Omental fat pad (tissue), 4 donors: ENCODE measurements around the gene PLCB4. TPM values are rescaled to one million over a fixed set of nuclear protein-coding genes. Genes with fewer than 3 reads are reported as not detected.

ENCODE experiments used
- ATAC-seq: fragments of 150-250 bp; one replicate; pipeline ENCODE4 v1.9.1; 2016; ENCODE audit warnings: mild to moderate bottlenecking, moderate library complexity; ENCODE audit not compliant: low FRiP score
- DNase-seq: peaks from one replicate; pipeline ENCODE4 v3.0.0-alpha.2; 2019; ENCODE audit warnings: low spot score
- CTCF ChIP-seq, 3 donors: fragments of 450-650 bp; IDR thresholded peaks; one replicate each; pipeline ENCODE4 v1.5.1; 2016 to 2017; ENCODE audit warnings: antibody characterized with exemption in 3 of 3, mild to moderate bottlenecking in 3 of 3, moderate library complexity in 2 of 3
- total RNA-seq, 4 donors: library from RNA; depleted of rRNA; stranded (reverse); fragments of >200 nt; gene quantifications; one replicate each; pipeline ENCODE4 v1.1.0, GENCODE V29; 2016

PLCB4 gene
- total RNA-seq, 4 donors from 2014 or later: 6.6 to 18.4 (median 11.4) TPM

- ATAC-seq (no peak), DNase-seq (no peak)
- TF ChIP-seq CTCF (IDR thresholded peaks at IDR 0.05): no peak
Measured at GRCh38 chr20:9294041-9294440, 225.2 kb downstream of the PLCB4 start.

- no peak for TF ChIP-seq CTCF (IDR thresholded peaks at IDR 0.05)
- no peak for ATAC-seq
- no peak for DNase-seq
Measured at GRCh38 chr20:9298906-9299305, 230.0 kb downstream of the PLCB4 start.

GRCh38 chr20:9300080-9300479, 231.2 kb downstream of the PLCB4 start:
- ATAC-seq (no peak), DNase-seq (no peak)
- no peak for TF ChIP-seq CTCF (IDR thresholded peaks at IDR 0.05)

- DNase-seq (no peak), ATAC-seq (no peak)
- TF ChIP-seq CTCF (IDR thresholded peaks at IDR 0.05): no peak
Measured at GRCh38 chr20:9300534-9300933, 231.6 kb downstream of the PLCB4 start.

- no peak for TF ChIP-seq CTCF (IDR thresholded peaks at IDR 0.05)
- ATAC-seq (no peak), DNase-seq (no peak)
Measured at GRCh38 chr20:9301129-9302090, 232.5 kb downstream of the PLCB4 start.

GRCh38 chr20:9302091-9302462, 233.2 kb downstream of the PLCB4 start:
- ATAC-seq (no peak), DNase-seq (no peak)
- no peak for TF ChIP-seq CTCF (IDR thresholded peaks at IDR 0.05)

GRCh38 chr20:9306521-9306920, 237.6 kb downstream of the PLCB4 start:
- no peak for DNase-seq
- ATAC-seq: no peak
- TF ChIP-seq CTCF (IDR thresholded peaks at IDR 0.05): no peak
